ENCODE data around the gene PLXNB3. TPM values are rescaled to one million over a fixed set of nuclear protein-coding genes. Genes with fewer than 3 reads are reported as not detected.

The PLXNB3 gene
- total and polyA plus RNA-seq, 2 donors (not counting 1 experiment from before 2014, with no cell fraction given), result 1.9 to 4.3 TPM

DNA sequence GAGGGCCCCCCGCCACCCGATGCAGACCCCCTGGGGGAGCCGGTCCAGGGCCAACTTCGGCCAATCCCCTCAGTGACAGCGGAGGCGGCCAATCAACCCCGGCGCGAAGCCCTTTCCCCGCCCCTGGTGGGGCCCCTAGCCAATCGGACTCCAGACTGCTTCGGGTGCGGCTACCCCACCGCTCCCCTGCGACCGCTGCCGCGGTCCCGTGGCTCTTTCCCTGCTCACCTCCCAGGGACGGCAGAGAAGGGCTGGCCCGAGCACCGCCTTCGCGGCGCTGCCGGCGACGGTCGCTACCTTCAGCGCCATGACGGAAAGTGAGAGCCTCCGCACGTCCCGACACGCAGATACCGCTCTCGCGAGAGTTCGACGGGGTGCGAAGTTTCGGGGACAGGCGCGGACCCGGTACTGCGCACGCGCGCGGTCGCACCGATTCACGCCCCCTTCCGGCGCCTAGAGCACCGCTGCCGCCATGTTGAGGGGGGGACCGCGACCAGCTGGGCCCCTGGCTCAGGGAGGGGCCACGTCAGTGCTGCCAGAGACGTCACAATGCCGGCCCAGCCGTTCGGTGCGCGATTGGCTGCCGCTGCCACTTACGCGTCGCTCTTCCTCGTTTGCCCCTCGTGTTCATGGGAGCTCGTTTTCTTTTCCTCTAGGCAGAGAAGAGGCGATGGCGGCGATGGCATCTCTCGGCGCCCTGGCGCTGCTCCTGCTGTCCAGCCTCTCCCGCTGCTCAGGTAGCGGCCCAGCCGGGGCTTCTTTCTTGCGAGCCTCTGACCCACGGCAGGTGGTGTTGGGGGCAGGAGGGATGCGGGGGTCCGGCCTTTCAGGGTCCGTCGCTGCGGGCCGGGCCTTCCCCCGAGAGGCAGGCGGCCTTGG lies 30.2 kb downstream of the PLXNB3 start, which contains the start of the genes IDH3G and SSR4:
Gene IDH3G (minus strand): TSS at position 358 of the 879 bp plus-strand sequence. CDS start 49 bp downstream, at position 309.
Gene SSR4 (plus strand): TSS at position 651 of the 879 bp plus-strand sequence. CDS start 20 bp downstream, at position 671.
- Histone ChIP-seq H3K9ac (ENCODE audit: insufficient read depth, low read length) (peak within 1 kb of the TSS; percentile 98), H2AFZ (ENCODE audit: low read length) (peak within 1 kb of the TSS; percentile 76), H3K79me2 (ENCODE audit: control insufficient read depth, insufficient read depth, low read length) (peaks cover 44% of the 10 kb centered on the region), H3K27me3 (ENCODE audit: control insufficient read depth, insufficient read depth, low read length) (no peaks in the 10 kb centered on the region), H3K4me1 (ENCODE audit: control insufficient read depth, extremely low read depth, insufficient read depth, low read length) (peaks cover 7% of the 10 kb centered on the region), H3K9me3 (ENCODE audit: control insufficient read depth, insufficient read depth, low read depth, low read length) (no peaks in the 10 kb centered on the region), H3K4me3 (replicated peaks in 1 of 4; ENCODE audit: control extremely low read depth in 1 of 4, insufficient read depth in 1 of 4, low read depth in 3 of 4, low read length in 4 of 4) (peak within 1 kb of the TSS; percentile 58 to 73 (median 70)), H4K20me1 (ENCODE audit: control insufficient read depth, extremely low read depth, insufficient read depth, low read length) (no peaks in the 10 kb centered on the region), H3K36me3 (ENCODE audit: control insufficient read depth, insufficient read depth, low read length) (peaks cover 8% of the 10 kb centered on the region), H3K27ac (ENCODE audit: insufficient read depth, low read length) (peak within 1 kb of the TSS; percentile 96), H3K4me2 (ENCODE audit: extremely low read depth, insufficient read depth, low read length) (peak within 1 kb of the TSS; percentile 87)
- TF ChIP-seq EZH2 (IDR thresholded peaks at IDR 0.05; ENCODE audit: low read length, missing control alignments) (no peak), CTCF (conservative IDR thresholded peaks at IDR 0.05 in 1 of 2, IDR thresholded peaks at IDR 0.05 in 1 of 2; ENCODE audit: low read depth in 1 of 2, low read length in 2 of 2) (no peak)
- DNase-seq (ENCODE audit: low read depth in 2 of 2), result peak; percentile 91 to 95

DNA sequence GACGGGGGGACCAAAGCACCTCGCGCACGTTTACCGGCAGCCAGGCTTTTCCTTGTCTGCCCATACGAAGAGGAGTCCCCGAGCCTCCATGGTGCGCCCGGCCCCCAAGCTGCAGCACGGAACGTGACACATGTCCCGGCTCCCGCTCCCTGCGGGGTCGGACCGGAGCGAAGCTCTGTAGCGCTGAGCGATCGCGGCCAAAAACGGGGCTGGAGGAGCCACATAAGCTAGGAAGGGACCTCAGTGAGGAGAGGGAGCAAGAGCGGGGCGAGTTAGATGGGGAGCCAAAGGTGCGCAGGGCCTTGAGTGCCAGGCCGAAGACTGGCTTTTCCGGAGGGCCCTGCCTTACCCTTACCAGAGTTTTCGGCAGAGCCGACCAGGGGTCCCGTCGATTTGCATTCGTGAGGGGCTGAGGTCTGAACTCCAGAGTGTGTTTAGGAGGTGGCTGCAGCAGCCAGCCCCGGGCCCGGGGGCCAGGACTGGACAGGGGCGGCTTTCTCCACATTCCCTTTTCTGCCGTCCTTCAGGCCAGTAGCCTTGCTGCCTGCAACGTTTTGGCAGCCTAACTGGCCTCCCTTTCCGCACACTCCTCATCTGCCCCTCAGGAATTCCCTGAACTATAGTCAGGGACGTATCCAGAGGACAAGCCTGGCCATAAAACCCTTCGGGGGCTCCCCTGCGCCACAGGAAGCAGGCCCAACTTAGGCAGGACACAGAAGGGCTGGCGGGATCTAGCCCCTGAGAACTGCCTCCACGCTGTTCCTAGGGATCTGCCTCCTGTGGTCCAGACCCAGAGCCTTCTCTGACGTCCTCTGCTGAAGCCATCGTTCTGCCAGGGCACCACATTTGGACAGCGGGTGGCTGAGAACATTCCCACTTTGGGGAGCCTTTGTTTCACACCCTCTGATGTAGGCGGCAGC lies 31.1 kb downstream of the PLXNB3 start:
- Histone ChIP-seq H3K27me3 (ENCODE audit: control insufficient read depth, insufficient read depth, low read length) (no peaks in the 10 kb centered on the region), H3K4me3 (replicated peaks in 1 of 4; ENCODE audit: control extremely low read depth in 1 of 4, insufficient read depth in 1 of 4, low read depth in 3 of 4, low read length in 4 of 4) (peak overlapping the region; percentile 57 to 72 (median 69)), H3K4me1 (ENCODE audit: control insufficient read depth, extremely low read depth, insufficient read depth, low read length) (peaks cover 7% of the 10 kb centered on the region), H3K27ac (ENCODE audit: insufficient read depth, low read length) (peak overlapping the region; percentile 96), H3K9me3 (ENCODE audit: control insufficient read depth, insufficient read depth, low read depth, low read length) (no peaks in the 10 kb centered on the region), H3K36me3 (ENCODE audit: control insufficient read depth, insufficient read depth, low read length) (peaks cover 8% of the 10 kb centered on the region), H3K9ac (ENCODE audit: insufficient read depth, low read length) (peak overlapping the region; percentile 79), H3K79me2 (ENCODE audit: control insufficient read depth, insufficient read depth, low read length) (peaks cover 44% of the 10 kb centered on the region), H2AFZ (ENCODE audit: low read length) (no peak overlapping the region), H4K20me1 (ENCODE audit: control insufficient read depth, extremely low read depth, insufficient read depth, low read length) (no peaks in the 10 kb centered on the region), H3K4me2 (ENCODE audit: extremely low read depth, insufficient read depth, low read length) (peak overlapping the region; percentile 87)
- peak in 1 of 2 donors; percentile 12 for DNase-seq (ENCODE audit: low read depth in 2 of 2)
- TF ChIP-seq CTCF (conservative IDR thresholded peaks at IDR 0.05 in 1 of 2, IDR thresholded peaks at IDR 0.05 in 1 of 2; ENCODE audit: low read depth in 1 of 2, low read length in 2 of 2) (no peak), EZH2 (IDR thresholded peaks at IDR 0.05; ENCODE audit: low read length, missing control alignments) (no peak)

All from fibroblast of lung (primary cell).